Esophagus muscularis mucosa (tissue), 3 donors: ENCODE results near the gene DBP.

Source experiments
- POLR2A ChIP-seq: fragments of 450-650 bp; IDR thresholded peaks from one replicate; pipeline ENCODE4 v1.6.1; 2017; ENCODE audit warnings: antibody characterized with exemption, moderate library complexity, mild to moderate bottlenecking, low read depth
- TF ChIP-seq, protein P1 (sequence below), 3 experiments: fragments of 200-600 bp in 2 of 3; fragments of 450-650 bp in 1 of 3; sonication (generic) in 2 of 3; IDR thresholded peaks; one replicate each; pipeline ENCODE4 v1.5.1; 2017 to 2019; ENCODE audit warnings: antibody characterized with exemption in 3 of 3, mild to moderate bottlenecking in 2 of 3, moderate library complexity in 1 of 3

DNA sequence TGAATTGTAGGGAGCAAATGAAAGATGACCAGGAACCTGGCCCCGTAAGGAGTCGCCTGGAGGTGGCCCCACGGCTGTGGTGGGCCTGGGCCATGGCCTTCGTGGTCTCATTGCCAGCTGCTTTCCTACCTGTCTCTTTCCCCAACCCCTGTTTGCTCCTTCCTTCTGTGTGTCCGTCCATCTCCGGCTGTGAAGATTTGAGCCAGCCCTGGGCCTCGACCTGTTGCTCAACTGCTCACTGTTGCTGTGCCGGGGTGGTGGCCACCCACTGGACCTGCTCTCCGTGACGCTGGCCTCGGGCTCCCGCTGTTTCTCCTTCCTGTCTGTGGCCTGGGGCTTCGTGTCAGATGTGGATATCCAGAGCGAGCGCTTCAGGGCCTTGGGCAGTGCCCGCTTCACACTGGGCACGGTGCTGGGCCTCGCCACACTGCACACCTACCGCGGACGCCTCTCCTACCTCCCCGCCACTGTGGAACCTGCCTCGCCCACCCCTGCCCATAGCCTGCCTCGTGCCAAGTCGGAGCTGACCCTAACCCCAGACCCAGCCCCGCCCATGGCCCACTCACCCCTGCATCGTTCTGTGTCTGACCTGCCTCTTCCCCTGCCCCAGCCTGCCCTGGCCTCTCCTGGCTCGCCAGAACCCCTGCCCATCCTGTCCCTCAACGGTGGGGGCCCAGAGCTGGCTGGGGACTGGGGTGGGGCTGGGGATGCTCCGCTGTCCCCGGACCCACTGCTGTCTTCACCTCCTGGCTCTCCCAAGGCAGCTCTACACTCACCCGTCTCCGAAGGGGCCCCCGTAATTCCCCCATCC, 8.5 kb downstream of the DBP start:
- TF ChIP-seq, protein P1, sequence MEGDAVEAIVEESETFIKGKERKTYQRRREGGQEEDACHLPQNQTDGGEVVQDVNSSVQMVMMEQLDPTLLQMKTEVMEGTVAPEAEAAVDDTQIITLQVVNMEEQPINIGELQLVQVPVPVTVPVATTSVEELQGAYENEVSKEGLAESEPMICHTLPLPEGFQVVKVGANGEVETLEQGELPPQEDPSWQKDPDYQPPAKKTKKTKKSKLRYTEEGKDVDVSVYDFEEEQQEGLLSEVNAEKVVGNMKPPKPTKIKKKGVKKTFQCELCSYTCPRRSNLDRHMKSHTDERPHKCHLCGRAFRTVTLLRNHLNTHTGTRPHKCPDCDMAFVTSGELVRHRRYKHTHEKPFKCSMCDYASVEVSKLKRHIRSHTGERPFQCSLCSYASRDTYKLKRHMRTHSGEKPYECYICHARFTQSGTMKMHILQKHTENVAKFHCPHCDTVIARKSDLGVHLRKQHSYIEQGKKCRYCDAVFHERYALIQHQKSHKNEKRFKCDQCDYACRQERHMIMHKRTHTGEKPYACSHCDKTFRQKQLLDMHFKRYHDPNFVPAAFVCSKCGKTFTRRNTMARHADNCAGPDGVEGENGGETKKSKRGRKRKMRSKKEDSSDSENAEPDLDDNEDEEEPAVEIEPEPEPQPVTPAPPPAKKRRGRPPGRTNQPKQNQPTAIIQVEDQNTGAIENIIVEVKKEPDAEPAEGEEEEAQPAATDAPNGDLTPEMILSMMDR (IDR thresholded peaks at IDR 0.05): no peak
- TF ChIP-seq POLR2A: no peak
